GM12878 (cell line): ENCODE data around the gene SLX4. TPM values are rescaled to one million over a fixed set of nuclear protein-coding genes. Genes with fewer than 3 reads are reported as not detected.

Experiments
- ATAC-seq: fragments of 200-7000 bp; cut with Tn5 transposase; 3 replicates; pipeline ENCODE4 v1.9.1; 2020; ENCODE audit warnings: mild to moderate bottlenecking, moderate library complexity
- BruUV-seq: library from RNA; stranded (reverse); fragments of 400-500 nt; replicated peaks from 2 replicates; lab custom pipeline; 2021; lab: Mats Ljungman, UMichigan
- CTCF ChIA-PET: fragments of 300-600 bp; sonication (Branson Sonifier 250); formaldehyde crosslinking; extraction: SDS; loops from one replicate; lab custom pipeline; 2021; ENCODE audit warnings: inconsistent platforms; lab: Yijun Ruan, JAX
- POLR2A ChIA-PET: fragments of 350-600 bp; formaldehyde crosslinking; extraction: SDS; loops from one replicate; lab custom pipeline; 2021; ENCODE audit warnings: inconsistent platforms; lab: Charles Lee
- RAD21 ChIA-PET: fragments of 300-600 bp; sonication (Branson Sonifier 250); formaldehyde crosslinking; loops from one replicate; lab custom pipeline; 2023; ENCODE audit warnings: antibody characterized with exemption; ENCODE audit not compliant: unreplicated experiment; lab: Charles Lee
- SMC1A ChIA-PET: fragments of 300-600 bp; sonication (Branson Sonifier 250); formaldehyde crosslinking; loops from one replicate; lab custom pipeline; 2023; ENCODE audit not compliant: unreplicated experiment, uncharacterized antibody; lab: Charles Lee
- DNase-seq: peaks from one replicate; pipeline ENCODE4 v3.0.0-alpha.2; 2011; ENCODE audit warnings: low read depth, low spot score
- FAIRE-seq: peaks from 3 replicates; lab custom pipeline; 2011; peaks lifted over from hg19 to GRCh38; lab: Jason Lieb, UNC
- H2AFZ ChIP-seq: 2 replicates; pipeline ENCODE4 v1.6.0; 2011; ENCODE audit warnings: low read depth, low read length, control low read depth; ENCODE audit not compliant: control insufficient read depth
- H3K27ac ChIP-seq: 2 replicates; pipeline ENCODE4 v1.5.1; 2011; ENCODE audit warnings: control low read depth; ENCODE audit not compliant: control insufficient read depth, insufficient read depth
- H3K27me3 ChIP-seq, 2 experiments: replicated peaks in 1 of 2; 2 replicates each; pipeline versions ENCODE4 v1.6.0 to v1.6.1; 2011; ENCODE audit warnings: low read length in 1 of 2; ENCODE audit not compliant: control insufficient read depth in 2 of 2, insufficient read depth in 2 of 2
- H3K36me3 ChIP-seq, 2 experiments: 2 replicates each; pipeline ENCODE4 v1.5.1; 2011; ENCODE audit warnings: low read length in 1 of 2; ENCODE audit not compliant: control insufficient read depth in 2 of 2, insufficient read depth in 2 of 2
- H3K4me1 ChIP-seq: 2 replicates; pipeline ENCODE4 v1.6.1; 2011; ENCODE audit warnings: mild to moderate bottlenecking, low read length, moderate library complexity, mixed read lengths; ENCODE audit not compliant: control insufficient read depth, insufficient read depth
- H3K4me2 ChIP-seq: 2 replicates; pipeline ENCODE4 v1.6.0; 2011; ENCODE audit warnings: control low read depth; ENCODE audit not compliant: control insufficient read depth, insufficient read depth
- H3K4me3 ChIP-seq: fragments of 200-600 bp; sonication (generic); 2 replicates; pipeline ENCODE4 v1.5.1; 2016
- H3K79me2 ChIP-seq: 2 replicates; pipeline ENCODE4 v1.6.0; 2011; ENCODE audit warnings: low read length; ENCODE audit not compliant: control insufficient read depth, insufficient read depth
- H3K9ac ChIP-seq: 2 replicates; pipeline ENCODE4 v1.8.0; 2011; ENCODE audit warnings: low read length, control low read depth, mixed read lengths; ENCODE audit not compliant: control insufficient read depth, insufficient read depth
- H3K9me3 ChIP-seq: replicated peaks from 3 replicates; pipeline ENCODE4 v1.5.1; 2011; ENCODE audit warnings: mild to moderate bottlenecking, low read length; ENCODE audit not compliant: control insufficient read depth, insufficient read depth
- H4K20me1 ChIP-seq: 2 replicates; pipeline ENCODE4 v1.6.0; 2011; ENCODE audit not compliant: control insufficient read depth, insufficient read depth
- DPF2 ChIP-seq: fragments of 450-650 bp; IDR thresholded peaks from 2 replicates; pipeline ENCODE4 v1.6.1; 2017; ENCODE audit warnings: mild to moderate bottlenecking
- HDAC6 ChIP-seq: fragments of 200-600 bp; sonication (generic); IDR thresholded peaks from one replicate; pipeline ENCODE4 v1.8.0; 2017; ENCODE audit warnings: antibody characterized with exemption; ENCODE audit not compliant: unreplicated experiment
- IRF4 ChIP-seq: IDR thresholded peaks from 2 replicates; pipeline ENCODE4 v1.6.1; 2011; ENCODE audit warnings: low read depth, low read length
- KAT2A ChIP-seq: conservative IDR thresholded peaks from 2 replicates; pipeline ENCODE4 v1.6.1; 2011; ENCODE audit warnings: low read depth, low read length; ENCODE audit not compliant: control insufficient read depth
- RAD51 ChIP-seq: fragments of 450-650 bp; IDR thresholded peaks from 2 replicates; pipeline ENCODE4 v1.6.1; 2016; ENCODE audit warnings: moderate library complexity, mild to moderate bottlenecking, inconsistent platforms
- WGBS: methylation state at CpG from one replicate; pipeline ENCODE4 v1.1.6; 2016; ENCODE audit warnings: low lambda C conversion rate; ENCODE audit not compliant: insufficient replicate concordance, insufficient coverage; ENCODE audit errors: missing lambda C conversion rate; 5-methylcytosine and 5-hydroxymethylcytosine counted together
- in situ Hi-C: fragments of 300-500 bp; cut with MboI; formaldehyde crosslinking; loops from 9 replicates; pipeline ENCODE4 v1.14.3; 2018; ENCODE audit warnings: mixed read lengths
- intact Hi-C: fragments of 100-400 bp; cut with micrococcal nuclease; formaldehyde crosslinking; loops from one replicate; pipeline ENCODE4 v1.14.2; 2022; ENCODE audit not compliant: unreplicated experiment
- polyA plus RNA-seq, 11 experiments: library from polyadenylated mRNA; depleted of rRNA in 4 of 11; unstranded in 6 of 11; stranded (reverse) in 5 of 11; fragments of >200 nt; fragmentation: Nextera tagmentation in 4 of 11; fragmentation: Illumina TruSeq in 1 of 11; extraction: Ambion mirVana in 4 of 11; extraction: Trizol in 1 of 11; gene quantifications; 1 replicate in 1 of 11; 2 replicates in 10 of 11; pipeline versions ENCODE4 v1.2.1 to v1.2.3, GENCODE V29; 2011 to 2016; ENCODE audit warnings: inconsistent platforms in 2 of 11, missing spikeins in 2 of 11, low read depth in 1 of 11
- total RNA-seq, 4 experiments: library from RNA; depleted of rRNA in 3 of 4; stranded (reverse); fragments of >200 nt in 3 of 4; fragmentation: Illumina TruSeq in 1 of 4; extraction: Trizol in 1 of 4; gene quantifications; 2 replicates each; pipeline versions ENCODE4 v1.2.1 to v1.2.3, GENCODE V29; 2013 to 2021
- TF ChIP-seq, protein P1 (sequence below): IDR thresholded peaks from 2 replicates; pipeline ENCODE4 v1.6.1; 2012; ENCODE audit warnings: improper control_type of control experiment, low read depth, low read length; ENCODE audit not compliant: insufficient replicate concordance
- TF ChIP-seq, protein P2 (sequence below): fragments of 450-650 bp; IDR thresholded peaks from 2 replicates; pipeline ENCODE4 v1.6.1; 2017; ENCODE audit warnings: antibody characterized with exemption, mild to moderate bottlenecking, moderate library complexity
- TF ChIP-seq, protein P3 (sequence below): fragments of 450-650 bp; IDR thresholded peaks from 2 replicates; pipeline ENCODE4 v1.6.1; 2018; ENCODE audit warnings: mild to moderate bottlenecking, low read depth, moderate library complexity; ENCODE audit not compliant: partially characterized antibody
- TF ChIP-seq, protein P4 (sequence below): IDR thresholded peaks from 2 replicates; pipeline ENCODE4 v1.6.1; 2012; ENCODE audit warnings: low read depth, low read length, improper control_type of control experiment
- TF ChIP-seq, protein P5 (sequence below): IDR thresholded peaks from 2 replicates; pipeline ENCODE4 v1.6.1; 2011; ENCODE audit warnings: borderline replicate concordance, low read depth, mild to moderate bottlenecking, moderate library complexity, low read length; ENCODE audit not compliant: insufficient read depth, poor library complexity, severe bottlenecking

SLX4 gene
- total and polyA plus RNA-seq, 10 of the 15 experiments (the other 5 are each of a cell fraction or from before 2014, with no cell fraction given): 0.18 to 12.3 (median 4.8) TPM

DNA sequence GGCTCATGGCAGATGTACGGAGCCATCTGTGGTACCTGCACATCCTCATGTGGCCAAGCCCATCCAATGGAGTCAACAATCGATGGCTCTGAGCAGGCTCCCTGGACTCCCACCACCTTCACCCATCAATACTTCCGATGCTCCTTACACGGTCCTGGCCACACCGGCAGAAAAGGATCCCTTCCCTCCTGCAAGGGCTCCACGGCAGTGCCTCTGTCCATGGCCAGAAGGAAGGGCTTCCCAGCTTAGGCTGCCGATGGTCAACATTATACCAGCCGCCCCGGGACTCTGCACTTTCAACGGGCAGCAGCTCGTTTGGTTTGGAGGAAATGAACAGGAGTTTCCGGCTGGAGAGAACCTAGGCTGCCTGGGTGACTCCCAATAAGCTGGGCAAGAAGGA, 13.2 kb downstream of the SLX4 start:
- no peak overlapping the region for H2AFZ ChIP-seq
- DNase-seq (no peak), FAIRE-seq (no peak), ATAC-seq (no peak)
- H3K4me3 ChIP-seq: no peak overlapping the region
- no peaks in the 10 kb centered on the region; the same call in 2 of the 3 replicates for H3K9me3 ChIP-seq
- no peak overlapping the region for H3K9ac ChIP-seq
- H3K4me2 ChIP-seq: no peak overlapping the region
- ChIA-PET POLR2A (interaction anchor here (0.6 kb wide), 1 partner anchor 29 kb away, joined by 4 read pairs; no protein-coding TSS in a partner anchor), CTCF (no interaction called here), RAD21 (no interaction called here), SMC1A (no interaction called here)
- no peaks in the 10 kb centered on the region for H4K20me1 ChIP-seq
- no peaks in the 10 kb centered on the region for H3K4me1 ChIP-seq
- in situ Hi-C loops (no loop called here), intact Hi-C loops (no loop called here)
- 92% methylated on average over 12 of the region's 12 CpGs for WGBS
- no TSS peak for BruUV-seq
- peaks cover 0 to under 1% of the 10 kb centered on the region in 2 experiments; a peak in 1 of 4 replicates for H3K36me3 ChIP-seq
- H3K27ac ChIP-seq: no peak overlapping the region
- no peaks in the 10 kb centered on the region for H3K79me2 ChIP-seq
- no peaks in the 10 kb centered on the region for H3K27me3 ChIP-seq
- TF ChIP-seq HDAC6 (no peak), RAD51 (no peak), IRF4 (no peak), KAT2A (no peak), DPF2 (no peak)
- TF ChIP-seq, protein P1, sequence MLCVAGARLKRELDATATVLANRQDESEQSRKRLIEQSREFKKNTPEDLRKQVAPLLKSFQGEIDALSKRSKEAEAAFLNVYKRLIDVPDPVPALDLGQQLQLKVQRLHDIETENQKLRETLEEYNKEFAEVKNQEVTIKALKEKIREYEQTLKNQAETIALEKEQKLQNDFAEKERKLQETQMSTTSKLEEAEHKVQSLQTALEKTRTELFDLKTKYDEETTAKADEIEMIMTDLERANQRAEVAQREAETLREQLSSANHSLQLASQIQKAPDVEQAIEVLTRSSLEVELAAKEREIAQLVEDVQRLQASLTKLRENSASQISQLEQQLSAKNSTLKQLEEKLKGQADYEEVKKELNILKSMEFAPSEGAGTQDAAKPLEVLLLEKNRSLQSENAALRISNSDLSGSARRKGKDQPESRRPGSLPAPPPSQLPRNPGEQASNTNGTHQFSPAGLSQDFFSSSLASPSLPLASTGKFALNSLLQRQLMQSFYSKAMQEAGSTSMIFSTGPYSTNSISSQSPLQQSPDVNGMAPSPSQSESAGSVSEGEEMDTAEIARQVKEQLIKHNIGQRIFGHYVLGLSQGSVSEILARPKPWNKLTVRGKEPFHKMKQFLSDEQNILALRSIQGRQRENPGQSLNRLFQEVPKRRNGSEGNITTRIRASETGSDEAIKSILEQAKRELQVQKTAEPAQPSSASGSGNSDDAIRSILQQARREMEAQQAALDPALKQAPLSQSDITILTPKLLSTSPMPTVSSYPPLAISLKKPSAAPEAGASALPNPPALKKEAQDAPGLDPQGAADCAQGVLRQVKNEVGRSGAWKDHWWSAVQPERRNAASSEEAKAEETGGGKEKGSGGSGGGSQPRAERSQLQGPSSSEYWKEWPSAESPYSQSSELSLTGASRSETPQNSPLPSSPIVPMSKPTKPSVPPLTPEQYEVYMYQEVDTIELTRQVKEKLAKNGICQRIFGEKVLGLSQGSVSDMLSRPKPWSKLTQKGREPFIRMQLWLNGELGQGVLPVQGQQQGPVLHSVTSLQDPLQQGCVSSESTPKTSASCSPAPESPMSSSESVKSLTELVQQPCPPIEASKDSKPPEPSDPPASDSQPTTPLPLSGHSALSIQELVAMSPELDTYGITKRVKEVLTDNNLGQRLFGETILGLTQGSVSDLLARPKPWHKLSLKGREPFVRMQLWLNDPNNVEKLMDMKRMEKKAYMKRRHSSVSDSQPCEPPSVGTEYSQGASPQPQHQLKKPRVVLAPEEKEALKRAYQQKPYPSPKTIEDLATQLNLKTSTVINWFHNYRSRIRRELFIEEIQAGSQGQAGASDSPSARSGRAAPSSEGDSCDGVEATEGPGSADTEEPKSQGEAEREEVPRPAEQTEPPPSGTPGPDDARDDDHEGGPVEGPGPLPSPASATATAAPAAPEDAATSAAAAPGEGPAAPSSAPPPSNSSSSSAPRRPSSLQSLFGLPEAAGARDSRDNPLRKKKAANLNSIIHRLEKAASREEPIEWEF: no peak
- TF ChIP-seq, protein P2, sequence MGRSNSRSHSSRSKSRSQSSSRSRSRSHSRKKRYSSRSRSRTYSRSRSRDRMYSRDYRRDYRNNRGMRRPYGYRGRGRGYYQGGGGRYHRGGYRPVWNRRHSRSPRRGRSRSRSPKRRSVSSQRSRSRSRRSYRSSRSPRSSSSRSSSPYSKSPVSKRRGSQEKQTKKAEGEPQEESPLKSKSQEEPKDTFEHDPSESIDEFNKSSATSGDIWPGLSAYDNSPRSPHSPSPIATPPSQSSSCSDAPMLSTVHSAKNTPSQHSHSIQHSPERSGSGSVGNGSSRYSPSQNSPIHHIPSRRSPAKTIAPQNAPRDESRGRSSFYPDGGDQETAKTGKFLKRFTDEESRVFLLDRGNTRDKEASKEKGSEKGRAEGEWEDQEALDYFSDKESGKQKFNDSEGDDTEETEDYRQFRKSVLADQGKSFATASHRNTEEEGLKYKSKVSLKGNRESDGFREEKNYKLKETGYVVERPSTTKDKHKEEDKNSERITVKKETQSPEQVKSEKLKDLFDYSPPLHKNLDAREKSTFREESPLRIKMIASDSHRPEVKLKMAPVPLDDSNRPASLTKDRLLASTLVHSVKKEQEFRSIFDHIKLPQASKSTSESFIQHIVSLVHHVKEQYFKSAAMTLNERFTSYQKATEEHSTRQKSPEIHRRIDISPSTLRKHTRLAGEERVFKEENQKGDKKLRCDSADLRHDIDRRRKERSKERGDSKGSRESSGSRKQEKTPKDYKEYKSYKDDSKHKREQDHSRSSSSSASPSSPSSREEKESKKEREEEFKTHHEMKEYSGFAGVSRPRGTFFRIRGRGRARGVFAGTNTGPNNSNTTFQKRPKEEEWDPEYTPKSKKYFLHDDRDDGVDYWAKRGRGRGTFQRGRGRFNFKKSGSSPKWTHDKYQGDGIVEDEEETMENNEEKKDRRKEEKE: no peak
- TF ChIP-seq, protein P3, sequence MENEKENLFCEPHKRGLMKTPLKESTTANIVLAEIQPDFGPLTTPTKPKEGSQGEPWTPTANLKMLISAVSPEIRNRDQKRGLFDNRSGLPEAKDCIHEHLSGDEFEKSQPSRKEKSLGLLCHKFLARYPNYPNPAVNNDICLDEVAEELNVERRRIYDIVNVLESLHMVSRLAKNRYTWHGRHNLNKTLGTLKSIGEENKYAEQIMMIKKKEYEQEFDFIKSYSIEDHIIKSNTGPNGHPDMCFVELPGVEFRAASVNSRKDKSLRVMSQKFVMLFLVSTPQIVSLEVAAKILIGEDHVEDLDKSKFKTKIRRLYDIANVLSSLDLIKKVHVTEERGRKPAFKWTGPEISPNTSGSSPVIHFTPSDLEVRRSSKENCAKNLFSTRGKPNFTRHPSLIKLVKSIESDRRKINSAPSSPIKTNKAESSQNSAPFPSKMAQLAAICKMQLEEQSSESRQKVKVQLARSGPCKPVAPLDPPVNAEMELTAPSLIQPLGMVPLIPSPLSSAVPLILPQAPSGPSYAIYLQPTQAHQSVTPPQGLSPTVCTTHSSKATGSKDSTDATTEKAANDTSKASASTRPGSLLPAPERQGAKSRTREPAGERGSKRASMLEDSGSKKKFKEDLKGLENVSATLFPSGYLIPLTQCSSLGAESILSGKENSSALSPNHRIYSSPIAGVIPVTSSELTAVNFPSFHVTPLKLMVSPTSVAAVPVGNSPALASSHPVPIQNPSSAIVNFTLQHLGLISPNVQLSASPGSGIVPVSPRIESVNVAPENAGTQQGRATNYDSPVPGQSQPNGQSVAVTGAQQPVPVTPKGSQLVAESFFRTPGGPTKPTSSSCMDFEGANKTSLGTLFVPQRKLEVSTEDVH: no peak
- TF ChIP-seq, protein P4, sequence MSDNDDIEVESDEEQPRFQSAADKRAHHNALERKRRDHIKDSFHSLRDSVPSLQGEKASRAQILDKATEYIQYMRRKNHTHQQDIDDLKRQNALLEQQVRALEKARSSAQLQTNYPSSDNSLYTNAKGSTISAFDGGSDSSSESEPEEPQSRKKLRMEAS: no peak
- TF ChIP-seq, protein P5, sequence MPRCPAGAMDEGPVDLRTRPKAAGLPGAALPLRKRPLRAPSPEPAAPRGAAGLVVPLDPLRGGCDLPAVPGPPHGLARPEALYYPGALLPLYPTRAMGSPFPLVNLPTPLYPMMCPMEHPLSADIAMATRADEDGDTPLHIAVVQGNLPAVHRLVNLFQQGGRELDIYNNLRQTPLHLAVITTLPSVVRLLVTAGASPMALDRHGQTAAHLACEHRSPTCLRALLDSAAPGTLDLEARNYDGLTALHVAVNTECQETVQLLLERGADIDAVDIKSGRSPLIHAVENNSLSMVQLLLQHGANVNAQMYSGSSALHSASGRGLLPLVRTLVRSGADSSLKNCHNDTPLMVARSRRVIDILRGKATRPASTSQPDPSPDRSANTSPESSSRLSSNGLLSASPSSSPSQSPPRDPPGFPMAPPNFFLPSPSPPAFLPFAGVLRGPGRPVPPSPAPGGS: no peak
